H9 (cell line): ENCODE data around the gene STEAP2. TPM values are rescaled to one million over a fixed set of nuclear protein-coding genes. Genes with fewer than 3 reads are reported as not detected.

Source experiments
- DNase-seq: peaks from one replicate; pipeline ENCODE4 v3.0.0-alpha.2; 2017
- H2AFZ ChIP-seq: one replicate; pipeline ENCODE4 v1.6.1; 2013; ENCODE audit warnings: mild to moderate bottlenecking, low read length, control low read depth, moderate library complexity
- H2AK5ac ChIP-seq: 2 replicates; pipeline ENCODE4 v1.6.1; 2013; ENCODE audit warnings: low read length, control low read depth, mixed read lengths; ENCODE audit not compliant: insufficient read length
- H2BK120ac ChIP-seq: one replicate; pipeline ENCODE4 v1.6.1; 2013; ENCODE audit warnings: low read depth, mild to moderate bottlenecking, low read length, control low read depth, inconsistent platforms; ENCODE audit not compliant: poor library complexity, severe bottlenecking
- H2BK12ac ChIP-seq: 2 replicates; pipeline ENCODE4 v1.6.1; 2013; ENCODE audit warnings: low read length, control low read depth, mixed read lengths, low read depth; ENCODE audit not compliant: insufficient read length
- H2BK15ac ChIP-seq: 2 replicates; pipeline ENCODE4 v1.6.1; 2013; ENCODE audit warnings: low read depth, low read length, control low read depth
- H2BK20ac ChIP-seq: one replicate; pipeline ENCODE4 v1.6.1; 2013; ENCODE audit warnings: low read depth, mild to moderate bottlenecking, low read length, control low read depth, inconsistent platforms; ENCODE audit not compliant: poor library complexity, severe bottlenecking
- H2BK5ac ChIP-seq: 2 replicates; pipeline ENCODE4 v1.6.1; 2013; ENCODE audit warnings: low read length, control low read depth, mixed read lengths; ENCODE audit not compliant: insufficient read length
- H3K14ac ChIP-seq: 2 replicates; pipeline ENCODE4 v1.6.1; 2013; ENCODE audit warnings: low read length, control low read depth; ENCODE audit not compliant: insufficient read depth
- H3K18ac ChIP-seq: 2 replicates; pipeline ENCODE4 v1.6.1; 2013; ENCODE audit warnings: low read depth, mild to moderate bottlenecking, mixed read lengths, low read length, control low read depth; ENCODE audit not compliant: insufficient read length
- H3K23ac ChIP-seq: 2 replicates; pipeline ENCODE4 v1.6.1; 2013; ENCODE audit warnings: low read length, control low read depth, mixed read lengths, low read depth; ENCODE audit not compliant: insufficient read length
- H3K23me2 ChIP-seq: 2 replicates; pipeline ENCODE4 v1.6.1; 2013; ENCODE audit warnings: low read depth, mild to moderate bottlenecking, mixed read lengths, low read length, control low read depth; ENCODE audit not compliant: insufficient read length, poor library complexity, severe bottlenecking
- H3K27ac ChIP-seq: 2 replicates; pipeline ENCODE4 v1.5.1; 2013; ENCODE audit warnings: low read length, control low read depth, mixed read lengths, low read depth; ENCODE audit not compliant: insufficient read length
- H3K27me3 ChIP-seq: 2 replicates; pipeline ENCODE4 v1.6.1; 2013; ENCODE audit warnings: low read length, control low read depth, inconsistent platforms; ENCODE audit not compliant: insufficient read depth
- H3K4ac ChIP-seq: 2 replicates; pipeline ENCODE4 v1.6.1; 2013; ENCODE audit warnings: low read depth, mild to moderate bottlenecking, control low read depth, inconsistent platforms, low read length, moderate library complexity
- H3K4me1 ChIP-seq: 2 replicates; pipeline ENCODE4 v1.6.1; 2013; ENCODE audit warnings: low read length, control low read depth, inconsistent platforms; ENCODE audit not compliant: insufficient read depth
- H3K4me2 ChIP-seq: 2 replicates; pipeline ENCODE4 v1.6.1; 2013; ENCODE audit warnings: low read length, control low read depth, mixed read lengths; ENCODE audit not compliant: insufficient read length, insufficient read depth
- H3K56ac ChIP-seq: 2 replicates; pipeline ENCODE4 v1.6.1; 2013; ENCODE audit warnings: low read depth, mild to moderate bottlenecking, mixed read lengths, low read length, control low read depth; ENCODE audit not compliant: insufficient read length
- H3K79me1 ChIP-seq: 2 replicates; pipeline ENCODE4 v1.6.1; 2013; ENCODE audit warnings: low read depth, mild to moderate bottlenecking, moderate library complexity, low read length, control low read depth, inconsistent platforms; ENCODE audit not compliant: insufficient read depth, poor library complexity, severe bottlenecking
- H3K79me2 ChIP-seq: 2 replicates; pipeline ENCODE4 v1.6.1; 2013; ENCODE audit warnings: low read length, control low read depth, inconsistent platforms; ENCODE audit not compliant: insufficient read depth
- H3K9ac ChIP-seq: 2 replicates; pipeline ENCODE4 v1.6.1; 2013; ENCODE audit warnings: low read length, control low read depth, mixed read lengths; ENCODE audit not compliant: insufficient read length; ENCODE audit errors: extremely low read depth
- H3K9me3 ChIP-seq: one replicate; pipeline ENCODE4 v1.6.1; 2013; ENCODE audit warnings: low read depth, low read length, inconsistent platforms; ENCODE audit not compliant: control insufficient read depth
- H3T11ph ChIP-seq: one replicate; pipeline ENCODE4 v1.6.1; 2013; ENCODE audit warnings: mild to moderate bottlenecking, low read length, control low read depth, inconsistent platforms
- H4K20me1 ChIP-seq: one replicate; pipeline ENCODE4 v1.6.1; 2013; ENCODE audit not compliant: control insufficient read depth, insufficient read length, insufficient read depth
- H4K5ac ChIP-seq: 2 replicates; pipeline ENCODE4 v1.6.1; 2013; ENCODE audit warnings: low read depth, mild to moderate bottlenecking, mixed read lengths, low read length, control low read depth; ENCODE audit not compliant: insufficient read length
- H4K8ac ChIP-seq: replicated peaks from 2 replicates; pipeline ENCODE4 v1.6.1; 2013; ENCODE audit warnings: low read length, control low read depth, mixed read lengths, low read depth; ENCODE audit not compliant: insufficient read length
- H4K91ac ChIP-seq: 2 replicates; pipeline ENCODE4 v1.6.1; 2013; ENCODE audit warnings: low read depth, mild to moderate bottlenecking, moderate library complexity, mixed read lengths, low read length, control low read depth; ENCODE audit not compliant: insufficient read length
- H3K27ac Mint-ChIP-seq, 3 experiments: 2 replicates in 2 of 3; 3 replicates in 1 of 3; pipeline ENCODE4 v1.8.0; 2020 to 2021; ENCODE audit warnings: mixed read lengths in 3 of 3, mild to moderate bottlenecking in 1 of 3, moderate library complexity in 1 of 3
- H3K27me3 Mint-ChIP-seq: 2 replicates; pipeline ENCODE4 v1.8.0; 2021; ENCODE audit warnings: low read depth, mild to moderate bottlenecking, moderate library complexity, mixed read lengths
- H3K36me3 Mint-ChIP-seq, 3 experiments: 2 replicates in 2 of 3; 3 replicates in 1 of 3; pipeline ENCODE4 v1.8.0; 2020 to 2021; ENCODE audit warnings: low read depth in 3 of 3, mixed read lengths in 3 of 3; ENCODE audit not compliant: insufficient read depth in 1 of 3
- H3K4me1 Mint-ChIP-seq, 2 experiments: 2 replicates each; pipeline ENCODE4 v1.8.0; 2020; ENCODE audit warnings: mixed read lengths in 2 of 2
- H3K4me3 Mint-ChIP-seq, 2 experiments: 2 replicates in 1 of 2; 3 replicates in 1 of 2; pipeline ENCODE4 v1.8.0; 2020 to 2021; ENCODE audit warnings: mild to moderate bottlenecking in 2 of 2, mixed read lengths in 2 of 2, moderate library complexity in 1 of 2
- H3K9me3 Mint-ChIP-seq, 2 experiments: 2 replicates in 1 of 2; 3 replicates in 1 of 2; pipeline ENCODE4 v1.8.0; 2020; ENCODE audit warnings: mild to moderate bottlenecking in 2 of 2, mixed read lengths in 2 of 2, moderate library complexity in 1 of 2
- CTCF ChIP-seq: fragments of 200-600 bp; sonication (generic); conservative IDR thresholded peaks from 3 replicates; pipeline ENCODE4 v1.8.0; 2021; ENCODE audit warnings: antibody characterized with exemption, mild to moderate bottlenecking
- WGBS: extraction: QIAGEN DNeasy Blood & Tissue Kit; methylation state at CpG from one replicate; pipeline ENCODE4 v1.1.7; 2013; ENCODE audit warnings: missing lambda C conversion rate, low lambda C conversion rate, mixed read lengths; ENCODE audit not compliant: insufficient read length; ENCODE audit errors: extremely low coverage; 5-methylcytosine and 5-hydroxymethylcytosine counted together
- total RNA-seq: library from RNA; stranded (reverse); gene quantifications from 2 replicates; pipeline ENCODE4 v1.2.1, GENCODE V29; 2021

STEAP2 gene
- total RNA-seq, 1 experiment from 2014 or later, result 6.7 TPM

GRCh38 chr7:90201500-90202195 is 9.9 kb upstream of the STEAP2 start:
- Mint-ChIP-seq H3K27me3 (no peaks in the 10 kb centered on the region; the same call in 1 of the 2 replicates), H3K4me1 (no peaks in the 10 kb centered on the region), H3K27ac (no peak overlapping the region), H3K36me3 (no peaks in the 10 kb centered on the region; a peak in 1 of 7 replicates), H3K9me3 (peaks cover 2 to 3% of the 10 kb centered on the region in 2 experiments; a peak in 3 of 5 replicates), H3K4me3 (no peak overlapping the region)
- no peaks in the 10 kb centered on the region for H3K4me1 ChIP-seq
- no peak overlapping the region for H2AK5ac ChIP-seq
- H3K79me1 ChIP-seq, result no peaks in the 10 kb centered on the region
- no peaks in the 10 kb centered on the region for H3K27me3 ChIP-seq
- H3K23me2 ChIP-seq, result no peaks in the 10 kb centered on the region
- no peak overlapping the region for H3K9ac ChIP-seq
- no peak overlapping the region for H3K23ac ChIP-seq
- no peak overlapping the region for H2BK15ac ChIP-seq
- H3K79me2 ChIP-seq, result no peaks in the 10 kb centered on the region
- 100% methylated on average over 1 of the region's 2 CpGs for WGBS
- no peak overlapping the region for H2BK120ac ChIP-seq
- no peak overlapping the region for H3K56ac ChIP-seq
- no peak overlapping the region for H4K8ac ChIP-seq
- no peaks in the 10 kb centered on the region for H3K9me3 ChIP-seq
- H2BK12ac ChIP-seq, result no peak overlapping the region
- TF ChIP-seq CTCF, result no peak
- H3K4me2 ChIP-seq, result no peak overlapping the region
- H3K4ac ChIP-seq, result no peak overlapping the region
- H3T11ph ChIP-seq, result no peak overlapping the region
- H4K5ac ChIP-seq, result no peak overlapping the region
- no peak overlapping the region for H3K18ac ChIP-seq
- no peak overlapping the region for H3K27ac ChIP-seq
- no peak overlapping the region for H2AFZ ChIP-seq
- no peak overlapping the region for H2BK20ac ChIP-seq
- H4K91ac ChIP-seq, result no peak overlapping the region
- no peak for DNase-seq
- H3K14ac ChIP-seq, result no peak overlapping the region
- H4K20me1 ChIP-seq, result no peaks in the 10 kb centered on the region
- no peak overlapping the region for H2BK5ac ChIP-seq
